Epithelial cell of prostate (primary cell): ENCODE results near the gene NR6A1.

Experiments used
- DNase-seq: peaks from one replicate; pipeline ENCODE4 v3.0.0-alpha.2; 2011; ENCODE audit warnings: low read depth, low spot score
- H3K27ac ChIP-seq: fragments of 450-650 bp; 2 replicates; pipeline ENCODE4 v1.5.1; 2017; ENCODE audit warnings: mild to moderate bottlenecking

NR6A1 gene

DNA sequence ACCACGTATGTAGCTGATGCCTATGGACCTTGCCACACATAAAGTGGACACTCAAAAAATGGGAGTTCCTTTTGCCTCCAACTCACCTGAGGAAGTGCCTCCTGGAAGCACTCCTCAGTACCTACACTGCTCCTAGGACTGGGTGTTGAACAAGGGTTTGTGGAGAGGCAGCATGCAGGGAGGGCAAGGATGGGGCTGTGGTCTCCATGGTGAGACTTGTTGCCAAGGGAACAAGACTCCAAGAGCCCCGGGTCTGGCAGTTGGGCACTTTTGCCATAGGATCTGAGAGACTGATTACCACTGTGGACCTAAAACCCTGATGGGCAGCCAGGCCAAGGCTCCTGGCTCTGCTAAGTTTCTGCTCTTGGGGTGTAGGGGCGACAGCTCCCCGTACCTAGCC, 257.0 kb downstream of the NR6A1 start:
- DNase-seq: no peak
- no peak overlapping the region for H3K27ac ChIP-seq

GRCh38 chr9:124513376-124513994, 257.6 kb downstream of the NR6A1 start:
- no peak for DNase-seq
- H3K27ac ChIP-seq: no peak overlapping the region

- no peak for DNase-seq
- H3K27ac ChIP-seq: no peak overlapping the region
These were observed 258.3 kb downstream of the NR6A1 start for GRCh38 chr9:124512806-124513204.

DNA sequence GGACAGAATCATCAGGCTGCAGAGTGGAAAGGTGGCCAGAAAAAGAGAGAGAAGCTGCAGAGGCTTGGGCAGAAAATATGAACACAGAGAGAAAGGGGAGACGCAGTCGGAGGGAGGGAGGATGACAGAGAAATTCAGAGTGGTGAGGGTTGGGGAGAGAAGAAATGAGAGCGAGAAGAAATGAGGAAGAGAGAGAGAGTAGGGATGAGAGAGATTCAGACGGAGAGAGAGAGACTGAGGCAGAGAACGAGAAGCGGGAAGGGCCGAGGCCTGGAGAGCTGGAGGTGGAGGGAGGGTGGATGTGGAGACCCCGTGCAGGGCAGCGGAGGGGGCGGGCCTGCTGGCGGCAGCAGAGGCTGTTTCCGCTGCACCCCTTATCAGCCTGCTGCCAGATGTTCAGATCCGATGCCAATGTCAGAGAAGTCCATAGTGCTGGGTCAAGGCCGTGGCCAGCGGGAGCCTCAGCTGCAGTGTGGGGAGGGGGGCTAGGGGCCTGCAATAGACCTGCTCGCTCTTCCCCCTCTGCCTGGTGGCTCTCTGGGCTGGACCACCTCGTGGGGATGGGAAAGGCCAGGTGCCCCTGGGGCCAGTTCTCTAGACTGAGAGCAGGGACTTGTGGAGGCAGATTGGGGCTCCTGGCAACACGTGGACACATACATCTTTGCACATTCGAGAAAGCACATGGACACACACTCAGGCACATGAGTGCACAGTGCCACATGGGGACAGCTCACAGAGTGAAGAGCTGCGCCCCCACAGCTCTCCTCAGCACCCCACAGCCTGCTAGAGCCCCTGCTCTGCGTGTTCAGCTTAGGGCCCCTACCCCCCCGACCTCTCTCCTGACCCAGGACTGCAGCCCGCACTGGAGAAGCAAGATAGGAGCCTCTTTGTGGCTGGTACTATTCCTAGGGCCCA, 259.0 kb downstream of the NR6A1 start:
- H3K27ac ChIP-seq: no peak overlapping the region
- no peak for DNase-seq

DNA sequence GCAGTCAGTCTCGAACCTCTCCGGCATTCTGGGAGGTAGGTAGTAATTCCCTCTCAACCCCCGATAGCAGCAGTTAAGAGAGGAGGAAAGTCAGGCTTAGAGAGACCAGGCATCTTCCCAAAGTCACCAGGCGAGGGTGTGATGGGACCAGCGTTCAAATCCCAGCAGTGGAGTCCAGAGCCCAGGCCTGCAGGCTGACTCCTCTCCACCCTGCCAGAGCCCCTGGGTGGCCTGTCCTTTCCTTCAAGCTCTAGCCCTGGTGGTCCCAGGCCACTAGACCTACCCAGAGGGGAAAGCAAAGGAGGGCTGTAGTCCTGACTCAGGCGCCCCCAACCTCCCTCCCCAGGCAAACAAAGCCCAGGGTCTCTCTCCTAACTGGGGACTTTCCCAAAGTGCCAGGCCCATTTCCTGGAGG, 259.7 kb downstream of the NR6A1 start:
- no peak overlapping the region for H3K27ac ChIP-seq
- no peak for DNase-seq

GRCh38 chr9:124510650-124511425, 260.3 kb downstream of the NR6A1 start:
- H3K27ac ChIP-seq: no peak overlapping the region
- peak; percentile 2 for DNase-seq

DNA sequence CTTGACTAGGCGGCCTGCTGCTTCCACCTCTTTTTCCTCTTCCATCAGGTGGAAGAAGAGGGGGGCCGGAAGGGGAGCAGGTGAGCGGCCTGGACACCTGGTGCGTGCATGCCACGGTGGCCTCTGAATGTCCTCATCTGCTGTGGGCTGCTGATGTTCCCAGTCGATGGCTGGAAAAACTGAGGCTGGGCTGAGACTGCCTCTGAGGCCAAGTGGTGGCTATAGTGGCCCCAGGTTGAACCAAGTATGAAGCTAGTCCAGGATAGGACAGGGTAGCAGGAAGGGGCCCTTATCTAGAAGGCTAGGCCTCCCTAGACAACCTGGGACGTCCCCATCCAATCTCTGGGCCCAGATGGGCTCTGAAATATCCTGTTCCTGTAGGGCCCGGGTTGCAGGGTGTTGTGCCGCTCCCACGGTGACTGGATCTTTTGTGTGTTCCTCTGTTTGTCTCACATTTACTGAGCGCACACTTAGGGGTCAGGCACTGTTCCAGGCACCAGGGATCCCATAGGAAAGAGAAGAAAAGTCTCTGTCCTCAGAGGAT, 263.2 kb downstream of the NR6A1 start:
- no peak overlapping the region for H3K27ac ChIP-seq
- no peak for DNase-seq

DNA sequence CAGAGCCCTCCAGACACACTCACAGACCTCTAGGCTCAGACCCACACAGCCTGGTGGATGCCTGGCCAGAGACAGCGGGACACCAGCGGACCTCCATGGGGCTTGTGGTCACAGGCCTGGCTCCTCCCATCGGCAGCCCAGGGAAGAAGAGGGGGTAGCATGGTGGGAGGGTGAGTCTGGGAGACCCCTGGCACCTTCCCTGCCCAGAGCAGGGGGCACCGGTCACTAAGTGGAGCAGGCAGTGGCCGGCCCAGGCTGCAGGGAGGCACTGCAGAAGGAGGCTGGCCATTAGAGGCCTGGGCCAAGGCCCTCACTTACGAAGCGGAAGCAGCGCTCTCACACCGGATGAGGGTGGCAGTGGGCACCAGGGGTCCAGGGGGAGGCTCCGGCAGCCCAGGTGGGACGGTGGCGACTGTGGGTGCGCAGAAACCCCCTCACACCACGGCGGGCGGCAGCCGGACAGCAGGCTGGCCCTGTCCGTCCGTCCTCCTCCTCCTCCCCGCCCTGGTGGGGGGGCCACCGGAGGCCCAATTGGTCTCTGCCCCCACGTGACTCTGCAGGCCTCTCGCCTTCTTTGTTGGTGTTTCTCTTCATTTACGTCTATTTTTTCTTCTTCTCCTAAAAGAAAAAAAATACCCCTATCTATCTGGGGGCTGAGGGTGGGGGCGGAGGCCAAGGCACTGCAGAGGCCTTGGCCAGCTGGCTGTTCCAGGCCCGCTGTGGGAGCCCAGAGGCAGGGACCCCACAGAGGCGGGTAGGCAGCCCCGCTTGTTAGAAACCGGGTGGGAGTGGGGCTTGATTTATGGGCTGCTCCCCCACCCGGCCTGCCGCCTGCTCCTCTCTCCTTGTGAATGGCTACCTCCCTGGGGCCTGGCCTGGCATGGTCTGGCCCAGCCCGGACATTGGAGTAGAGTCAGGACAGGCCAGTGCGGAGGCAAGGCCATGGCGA, 263.9 kb downstream of the NR6A1 start, which contains the start of gene NR5A1:
TSS of gene NR5A1 (minus strand) at position 469 of the 949 bp plus-strand sequence. CDS start 4,004 bp downstream, outside the sequence.
- DNase-seq: no peak

DNA sequence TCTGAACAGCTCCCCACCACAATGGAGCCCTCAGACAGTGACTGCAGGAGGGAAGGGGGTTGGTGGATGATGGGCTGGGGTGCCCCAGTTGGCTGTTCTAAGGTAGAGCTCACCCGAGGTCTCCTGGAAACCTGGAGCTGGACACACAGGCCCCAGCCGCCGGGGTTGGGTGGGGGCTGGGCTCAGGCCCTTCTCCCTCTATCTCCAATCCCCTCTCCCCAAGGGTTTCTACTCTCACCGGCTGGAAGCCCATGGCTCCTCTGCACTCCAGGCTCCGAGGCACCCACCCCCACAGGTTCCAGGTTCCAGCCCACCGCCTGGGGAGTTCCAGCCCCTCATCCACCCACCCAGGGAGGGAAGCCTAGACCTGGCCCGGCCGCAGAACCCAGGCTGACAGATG, 264.7 kb downstream of the NR6A1 start:
- H3K27ac ChIP-seq: no peak overlapping the region
- DNase-seq: no peak

More for the DNA sequence above, 263.9 kb downstream of the NR6A1 start, which contains the start of gene NR5A1:
- no peak within 1 kb of the TSS for H3K27ac ChIP-seq

DNA sequence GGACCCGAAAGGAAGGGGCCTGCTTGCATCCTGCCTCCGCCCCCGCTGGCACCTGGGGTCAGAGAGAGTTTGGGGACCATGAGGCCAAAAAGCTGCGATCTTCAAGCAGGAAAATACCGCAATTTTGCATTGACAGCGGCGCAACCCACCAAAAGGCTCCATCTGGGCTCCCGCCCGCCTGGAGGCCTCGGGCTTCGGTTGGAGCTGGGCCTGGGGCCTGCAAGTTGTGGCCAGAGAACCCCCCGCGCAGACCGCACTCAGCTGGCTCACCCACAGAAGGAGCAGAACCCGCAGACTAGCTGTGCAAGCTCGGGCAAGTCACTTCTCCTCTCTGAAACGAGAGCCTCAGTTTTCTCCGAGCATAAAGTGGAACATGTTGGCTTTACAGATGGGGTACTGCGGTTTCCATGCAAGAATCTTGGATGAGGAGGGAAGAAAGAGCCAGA, 265.2 kb downstream of the NR6A1 start:
- H3K27ac ChIP-seq: no peak overlapping the region
- no peak for DNase-seq

GRCh38 chr9:124505006-124505900, 265.9 kb downstream of the NR6A1 start:
- DNase-seq: no peak
- H3K27ac ChIP-seq: no peak overlapping the region

DNA sequence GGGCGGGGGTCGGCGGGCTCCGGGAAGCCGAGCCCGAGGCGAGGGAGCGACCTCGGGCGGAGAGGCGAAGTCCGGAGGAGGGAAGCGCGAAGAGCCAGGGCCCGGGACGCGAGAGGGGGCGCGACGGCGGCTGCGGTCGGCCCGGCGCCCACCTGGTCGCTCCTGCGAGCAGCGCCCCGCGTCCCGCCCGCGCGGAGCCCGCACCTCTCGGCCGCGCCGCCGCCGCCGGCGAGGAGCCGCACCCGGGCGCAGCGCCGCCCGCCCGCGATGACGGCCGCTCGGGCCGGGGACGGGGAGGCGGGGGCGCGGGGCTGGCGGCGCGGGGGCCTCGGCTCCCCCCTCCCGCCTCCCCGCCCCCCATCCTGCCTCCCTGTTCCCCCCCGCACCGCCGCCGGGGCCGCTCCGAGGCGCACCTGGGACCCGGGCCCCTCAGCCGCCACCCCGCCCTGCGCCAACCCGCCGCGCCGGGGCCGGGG, 266.5 kb downstream of the NR6A1 start:
- DNase-seq: no peak
- no peak overlapping the region for H3K27ac ChIP-seq

DNA sequence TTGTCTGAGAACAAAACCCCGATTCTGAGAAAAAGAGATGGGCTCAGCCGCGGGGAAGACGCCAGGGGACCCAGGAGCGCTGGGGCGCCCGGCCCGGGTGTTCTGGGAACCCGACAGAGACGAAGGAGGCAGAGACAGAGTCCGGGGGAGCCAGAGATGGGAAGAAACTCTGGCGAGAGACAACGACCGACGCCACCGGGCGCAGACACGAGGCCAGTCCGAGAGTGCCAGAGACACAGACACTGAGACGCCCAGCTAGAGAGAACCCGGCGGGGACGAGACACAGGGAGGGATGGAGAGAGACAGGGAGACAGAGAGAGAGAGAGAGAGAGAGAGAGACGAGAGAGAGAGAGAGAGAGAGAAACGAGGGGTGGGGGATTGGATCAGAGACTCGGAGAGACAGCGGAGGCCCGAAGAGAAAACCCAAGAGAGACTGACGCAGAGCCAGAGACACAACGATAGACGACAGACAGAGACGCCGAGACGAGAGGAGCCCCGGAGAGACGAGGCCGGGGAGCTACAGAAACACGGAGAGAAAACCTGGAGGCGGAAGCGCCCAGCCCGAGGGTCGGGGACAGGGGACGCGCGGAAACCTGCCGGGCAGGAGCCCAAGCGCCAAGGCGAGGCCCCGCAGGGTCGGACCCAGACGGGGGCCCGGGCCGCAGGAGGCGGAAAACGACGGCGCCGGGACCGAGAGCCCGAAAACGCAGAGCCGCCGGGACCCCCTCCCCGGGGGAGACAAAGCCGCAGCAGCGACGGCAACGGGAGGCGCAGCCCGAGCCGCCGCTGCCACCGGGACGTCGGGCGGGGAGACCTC, 267.2 kb downstream of the NR6A1 start:
- DNase-seq: no peak
- H3K27ac ChIP-seq: no peak overlapping the region

DNA sequence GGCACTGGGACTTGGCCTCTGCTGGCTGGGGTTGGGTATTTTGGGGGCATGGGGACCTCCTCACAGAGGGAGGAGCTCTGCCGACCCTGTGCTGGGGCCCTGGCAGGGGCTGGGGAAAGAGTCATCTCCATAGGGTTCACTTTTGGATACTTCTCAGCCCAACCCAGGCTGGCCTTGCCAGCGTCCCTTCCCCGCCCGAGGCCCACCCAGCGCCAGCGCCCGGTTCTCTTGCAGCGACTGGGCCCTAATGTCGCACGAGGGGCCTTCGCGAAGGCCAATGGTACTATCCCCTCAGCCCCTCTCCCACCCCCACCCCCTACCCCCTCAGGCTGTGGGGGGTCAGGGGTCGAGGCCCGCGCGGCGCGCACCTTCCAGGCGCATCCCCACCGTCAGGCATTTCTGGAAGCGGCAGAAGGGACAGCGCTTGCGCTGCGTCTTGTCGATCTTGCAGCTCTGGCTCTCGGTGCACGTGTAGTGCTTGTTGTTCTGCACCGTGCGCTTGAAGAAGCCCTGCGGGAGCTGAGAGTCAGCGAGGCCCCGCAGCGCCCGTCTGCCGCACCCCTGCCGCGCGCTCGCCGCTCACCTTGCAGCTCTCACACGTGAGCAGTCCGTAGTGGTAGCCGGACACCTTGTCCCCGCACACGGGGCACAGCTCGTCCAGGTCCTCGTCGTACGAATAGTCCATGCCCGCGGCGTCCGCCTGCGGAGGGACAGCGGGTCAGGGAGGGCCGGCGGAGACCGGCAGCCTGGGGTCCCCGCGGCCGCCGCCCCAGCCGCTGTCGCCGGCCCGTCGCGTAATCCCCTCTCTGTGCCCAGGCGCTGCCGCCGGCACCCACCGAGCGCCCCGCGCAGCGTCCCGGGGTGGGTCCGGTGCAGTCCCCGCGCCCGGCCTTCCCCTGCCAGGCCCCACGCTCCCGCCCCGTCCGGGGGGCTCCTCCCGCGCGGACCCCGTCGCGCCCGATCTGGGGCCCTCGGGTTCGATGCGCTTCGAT, 268.1 kb downstream of the NR6A1 start:
- DNase-seq: no peak
- no peak overlapping the region for H3K27ac ChIP-seq

DNA sequence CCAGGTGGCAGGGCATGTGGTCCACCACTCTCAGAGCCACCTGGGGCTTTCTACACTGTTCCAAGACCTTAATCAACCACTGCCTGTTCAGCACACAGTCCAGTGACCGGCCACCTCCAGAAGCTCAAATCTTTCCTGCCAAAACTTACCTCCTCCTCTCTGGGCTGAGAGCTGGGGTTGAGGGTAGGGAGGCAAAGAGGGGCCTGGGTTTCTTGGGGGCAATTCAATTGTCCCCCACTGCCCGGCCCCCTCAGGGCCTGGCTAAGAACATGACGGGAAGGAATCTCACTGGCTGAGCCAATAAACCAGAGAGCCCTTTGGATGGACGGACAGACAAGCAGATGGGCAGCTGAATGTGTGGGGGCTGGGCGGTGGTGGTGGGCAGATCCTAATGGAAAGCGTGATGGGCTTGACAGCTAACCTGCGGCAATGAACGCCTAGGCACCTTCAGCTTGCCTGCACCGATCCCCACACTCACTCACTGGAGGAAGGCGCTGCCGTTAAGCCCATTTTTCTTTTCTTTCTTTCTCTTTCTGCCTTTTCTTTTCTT, 269.3 kb downstream of the NR6A1 start:
- H3K27ac ChIP-seq: no peak overlapping the region
- no peak for DNase-seq
